HEK293 (cell line): ENCODE results near the gene CDYL.
A peak's percentile ranks its signal among the peaks of the same experiment; 100 is the strongest.

ENCODE experiments used
- CTCF ChIA-PET: fragments of 350-600 bp; formaldehyde crosslinking; extraction: SDS; loops from one replicate; lab custom pipeline; 2021; ENCODE audit warnings: antibody characterized with exemption; lab: Yijun Ruan, JAX
- POLR2A ChIA-PET: fragments of 300-600 bp; formaldehyde crosslinking; extraction: SDS; loops from one replicate; lab custom pipeline; 2020; ENCODE audit warnings: antibody characterized with exemption, inconsistent platforms; lab: Yijun Ruan, JAX
- H3K27ac ChIP-seq: fragments of 200-500 bp; sonication (Bioruptor generic); 2 replicates; pipeline ENCODE4 v1.5.1; 2014; ENCODE audit warnings: low read depth, low read length, control low read depth, inconsistent platforms; ENCODE audit errors: extremely low read depth
- H3K36me3 ChIP-seq, 2 experiments: fragments of 200-500 bp in 1 of 2; sonication (Bioruptor generic) in 1 of 2; 1 replicate in 1 of 2; 2 replicates in 1 of 2; pipeline ENCODE4 v1.5.1; 2014 to 2017; ENCODE audit warnings: inconsistent platforms in 2 of 2, low read length in 2 of 2; ENCODE audit not compliant: control insufficient read depth in 2 of 2, insufficient read depth in 1 of 2
- H3K4me1 ChIP-seq: fragments of 200-500 bp; sonication (Bioruptor generic); 2 replicates; pipeline ENCODE4 v1.5.1; 2014; ENCODE audit warnings: mild to moderate bottlenecking, low read length, inconsistent platforms; ENCODE audit not compliant: control insufficient read depth, insufficient read depth
- H3K4me3 ChIP-seq: 2 replicates; pipeline ENCODE4 v1.5.1; 2011; ENCODE audit warnings: low read depth, mild to moderate bottlenecking, control low read depth, low read length, moderate library complexity
- H3K9me3 ChIP-seq: fragments of 200-500 bp; sonication (Bioruptor generic); 2 replicates; pipeline ENCODE4 v1.5.1; 2014; ENCODE audit warnings: low read depth, low read length, inconsistent platforms; ENCODE audit not compliant: control insufficient read depth, insufficient read depth
- FEZF1 ChIP-seq: fragments of 450-650 bp; formaldehyde crosslinking; IDR thresholded peaks from 2 replicates; pipeline ENCODE4 v1.5.1; 2016; ENCODE audit warnings: missing biosample characterization, missing genetic modification characterization
- OVOL3 ChIP-seq: fragments of 450-650 bp; formaldehyde crosslinking; IDR thresholded peaks from 2 replicates; pipeline ENCODE4 v1.5.1; 2016; ENCODE audit warnings: missing biosample characterization, missing genetic modification characterization
- TCF7L2 ChIP-seq: IDR thresholded peaks from 2 replicates; pipeline ENCODE4 v1.6.1; 2011; ENCODE audit warnings: low read depth, mild to moderate bottlenecking, inconsistent platforms, low read length, moderate library complexity, borderline replicate concordance
- ZBTB17 ChIP-seq: fragments of 450-650 bp; formaldehyde crosslinking; IDR thresholded peaks from 2 replicates; pipeline ENCODE4 v1.5.1; 2016; ENCODE audit warnings: missing biosample characterization, missing genetic modification characterization
- ZEB2 ChIP-seq: fragments of 450-650 bp; formaldehyde crosslinking; IDR thresholded peaks from 2 replicates; pipeline ENCODE4 v1.5.1; 2016; ENCODE audit warnings: missing biosample characterization, missing genetic modification characterization
- ZNF157 ChIP-seq: fragments of 450-650 bp; formaldehyde crosslinking; IDR thresholded peaks from 2 replicates; pipeline ENCODE4 v1.5.1; 2016; ENCODE audit warnings: missing biosample characterization, missing genetic modification characterization
- ZNF202 ChIP-seq: fragments of 450-650 bp; formaldehyde crosslinking; IDR thresholded peaks from 2 replicates; pipeline ENCODE4 v1.5.1; 2016; ENCODE audit warnings: missing biosample characterization, missing genetic modification characterization, borderline replicate concordance
- ZNF239 ChIP-seq: fragments of 450-650 bp; formaldehyde crosslinking; IDR thresholded peaks from 2 replicates; pipeline ENCODE4 v1.5.1; 2016; ENCODE audit warnings: missing biosample characterization, missing genetic modification characterization
- ZNF274 ChIP-seq, 2 experiments: fragments of 200-500 bp in 1 of 2; fragments of 450-650 bp in 1 of 2; sonication (Bioruptor generic) in 1 of 2; formaldehyde crosslinking in 1 of 2; IDR thresholded peaks; 2 replicates each; pipeline versions ENCODE4 v1.5.1 to v1.6.1; 2014 to 2016; ENCODE audit warnings: borderline replicate concordance in 1 of 2, inconsistent platforms in 1 of 2, low read length in 1 of 2, missing biosample characterization in 1 of 2, missing genetic modification characterization in 1 of 2
- ZNF350 ChIP-seq: fragments of 450-650 bp; formaldehyde crosslinking; IDR thresholded peaks from 2 replicates; pipeline ENCODE4 v1.5.0; 2017; ENCODE audit warnings: missing biosample characterization, mild to moderate bottlenecking, missing genetic modification characterization
- ZNF416 ChIP-seq: fragments of 450-650 bp; formaldehyde crosslinking; IDR thresholded peaks from 2 replicates; pipeline ENCODE4 v1.5.1; 2016; ENCODE audit warnings: missing biosample characterization, missing genetic modification characterization
- ZNF48 ChIP-seq: fragments of 450-650 bp; formaldehyde crosslinking; IDR thresholded peaks from 2 replicates; pipeline ENCODE4 v1.5.1; 2016; ENCODE audit warnings: missing biosample characterization, missing genetic modification characterization
- ZNF488 ChIP-seq: fragments of 450-650 bp; formaldehyde crosslinking; IDR thresholded peaks from 2 replicates; pipeline ENCODE4 v1.5.1; 2016; ENCODE audit warnings: missing biosample characterization, missing genetic modification characterization
- ZNF549 ChIP-seq: fragments of 450-650 bp; IDR thresholded peaks from 2 replicates; pipeline ENCODE4 v1.5.1; 2018; ENCODE audit warnings: missing biosample characterization, missing genetic modification characterization, mild to moderate bottlenecking, inconsistent platforms, moderate library complexity
- ZNF596 ChIP-seq: fragments of 450-650 bp; IDR thresholded peaks from 2 replicates; pipeline ENCODE4 v1.5.0; 2018; ENCODE audit warnings: missing biosample characterization, mild to moderate bottlenecking, missing genetic modification characterization, moderate library complexity
- ZNF623 ChIP-seq: fragments of 450-650 bp; formaldehyde crosslinking; IDR thresholded peaks from 2 replicates; pipeline ENCODE4 v1.5.1; 2016; ENCODE audit warnings: missing biosample characterization, missing genetic modification characterization
- TF ChIP-seq, protein P1 (sequence below): fragments of 450-650 bp; formaldehyde crosslinking; IDR thresholded peaks from 2 replicates; pipeline ENCODE4 v1.5.1; 2016; ENCODE audit warnings: missing biosample characterization, missing genetic modification characterization, low read depth
- TF ChIP-seq, protein P2 (sequence below): fragments of 450-650 bp; formaldehyde crosslinking; IDR thresholded peaks from 2 replicates; pipeline ENCODE4 v1.5.1; 2017; ENCODE audit warnings: missing biosample characterization, missing genetic modification characterization
- TF ChIP-seq, protein P3 (sequence below): fragments of 450-650 bp; formaldehyde crosslinking; IDR thresholded peaks from 2 replicates; pipeline ENCODE4 v1.5.1; 2016; ENCODE audit warnings: missing biosample characterization, missing genetic modification characterization

Gene CDYL

GRCh38 chr6:4774296-4774695 lies 1.9 kb upstream of the CDYL start:
- POLR2A ChIA-PET, result no interaction called here
- H3K36me3 ChIP-seq, result no peaks in the 10 kb centered on the region
- CTCF ChIA-PET, result interaction anchor here (0.9 to 1.2 kb wide), 2 partner anchors 26 to 32 kb away, joined by 3 to 5 read pairs; no protein-coding TSS in a partner anchor
- H3K4me1 ChIP-seq, result no peaks in the 10 kb centered on the region
- no peaks in the 10 kb centered on the region for H3K9me3 ChIP-seq
- no peak overlapping the region for H3K27ac ChIP-seq
- no peak overlapping the region for H3K4me3 ChIP-seq
- TF ChIP-seq, protein P1, sequence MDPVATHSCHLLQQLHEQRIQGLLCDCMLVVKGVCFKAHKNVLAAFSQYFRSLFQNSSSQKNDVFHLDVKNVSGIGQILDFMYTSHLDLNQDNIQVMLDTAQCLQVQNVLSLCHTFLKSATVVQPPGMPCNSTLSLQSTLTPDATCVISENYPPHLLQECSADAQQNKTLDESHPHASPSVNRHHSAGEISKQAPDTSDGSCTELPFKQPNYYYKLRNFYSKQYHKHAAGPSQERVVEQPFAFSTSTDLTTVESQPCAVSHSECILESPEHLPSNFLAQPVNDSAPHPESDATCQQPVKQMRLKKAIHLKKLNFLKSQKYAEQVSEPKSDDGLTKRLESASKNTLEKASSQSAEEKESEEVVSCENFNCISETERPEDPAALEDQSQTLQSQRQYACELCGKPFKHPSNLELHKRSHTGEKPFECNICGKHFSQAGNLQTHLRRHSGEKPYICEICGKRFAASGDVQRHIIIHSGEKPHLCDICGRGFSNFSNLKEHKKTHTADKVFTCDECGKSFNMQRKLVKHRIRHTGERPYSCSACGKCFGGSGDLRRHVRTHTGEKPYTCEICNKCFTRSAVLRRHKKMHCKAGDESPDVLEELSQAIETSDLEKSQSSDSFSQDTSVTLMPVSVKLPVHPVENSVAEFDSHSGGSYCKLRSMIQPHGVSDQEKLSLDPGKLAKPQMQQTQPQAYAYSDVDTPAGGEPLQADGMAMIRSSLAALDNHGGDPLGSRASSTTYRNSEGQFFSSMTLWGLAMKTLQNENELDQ (tag by site-specific recombination), result no peak
- TF ChIP-seq TCF7L2 (no peak), OVOL3 (no peak), ZNF239 (tag by site-specific recombination) (no peak), ZBTB17 (tag by site-specific recombination) (no peak), FEZF1 (no peak), ZNF623 (no peak)

DNA sequence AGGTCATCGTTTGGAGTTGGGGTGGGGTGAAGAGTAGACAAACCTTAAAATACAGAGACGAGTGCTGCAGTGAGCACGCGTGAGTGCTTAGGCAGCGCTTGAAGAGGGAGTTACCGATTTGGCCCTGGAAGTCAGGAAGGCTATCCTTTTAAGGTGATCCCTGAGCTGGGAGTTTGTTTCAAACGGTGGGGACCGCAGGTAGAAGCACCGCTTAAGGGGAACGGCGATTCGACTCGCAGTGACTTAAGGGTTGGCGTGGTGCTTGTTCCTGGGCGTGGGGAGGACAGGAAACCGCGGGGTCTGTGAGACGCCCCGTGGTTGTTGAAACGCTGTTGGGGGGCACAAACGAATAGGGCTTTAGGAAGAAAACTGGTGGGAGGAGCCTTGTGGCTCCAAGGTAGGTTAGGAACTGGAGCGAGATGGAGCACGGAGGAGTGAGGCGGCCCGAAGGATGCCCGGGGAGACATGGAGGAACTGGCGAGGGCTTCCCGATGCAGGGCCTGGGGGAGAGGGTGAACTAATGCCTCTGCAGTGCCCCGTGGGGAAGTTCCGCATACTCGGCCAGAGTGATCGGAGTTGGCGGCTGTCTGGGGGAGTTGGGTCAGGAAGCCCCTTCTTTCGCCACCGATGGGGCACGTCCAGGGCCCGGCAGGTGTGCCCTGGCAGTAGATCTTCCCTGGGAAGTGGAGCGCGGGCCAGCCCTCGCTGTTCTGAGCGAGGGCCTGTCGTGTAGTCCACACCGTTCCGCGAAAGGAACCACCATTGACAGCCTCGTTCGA lies 1.3 kb upstream of the CDYL start:
- no peaks in the 10 kb centered on the region for H3K4me1 ChIP-seq
- no peak overlapping the region for H3K27ac ChIP-seq
- no peak for TF ChIP-seq ZNF157
- TF ChIP-seq ZNF202 (tag by site-specific recombination), result 0 out of 2 replicates have a peak, but pooled peaks have one; percentile 29
- TF ChIP-seq ZNF350 (tag by site-specific recombination), result no peak
- TF ChIP-seq ZNF549 (tag by site-specific recombination), result no peak
- TF ChIP-seq, protein P2, sequence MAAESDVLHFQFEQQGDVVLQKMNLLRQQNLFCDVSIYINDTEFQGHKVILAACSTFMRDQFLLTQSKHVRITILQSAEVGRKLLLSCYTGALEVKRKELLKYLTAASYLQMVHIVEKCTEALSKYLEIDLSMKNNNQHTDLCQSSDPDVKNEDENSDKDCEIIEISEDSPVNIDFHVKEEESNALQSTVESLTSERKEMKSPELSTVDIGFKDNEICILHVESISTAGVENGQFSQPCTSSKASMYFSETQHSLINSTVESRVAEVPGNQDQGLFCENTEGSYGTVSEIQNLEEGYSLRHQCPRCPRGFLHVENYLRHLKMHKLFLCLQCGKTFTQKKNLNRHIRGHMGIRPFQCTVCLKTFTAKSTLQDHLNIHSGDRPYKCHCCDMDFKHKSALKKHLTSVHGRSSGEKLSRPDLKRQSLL (tag by site-specific recombination), result no peak
- TF ChIP-seq ZNF488 (tag by site-specific recombination), result no peak
- TF ChIP-seq ZNF416, result 0 out of 2 replicates have a peak, but pooled peaks have one; percentile 22
- TF ChIP-seq ZNF596 (tag by site-specific recombination), result 0 out of 2 replicates have a peak, but pooled peaks have one; percentile 13
- TF ChIP-seq ZNF274 (IDR thresholded peaks at IDR 0.05; ENCODE audit: low read length), result no peak
- TF ChIP-seq ZNF274 (tag by site-specific recombination; IDR thresholded peaks at IDR 0.05; ENCODE audit: borderline replicate concordance), result no peak
- TF ChIP-seq, protein P3, sequence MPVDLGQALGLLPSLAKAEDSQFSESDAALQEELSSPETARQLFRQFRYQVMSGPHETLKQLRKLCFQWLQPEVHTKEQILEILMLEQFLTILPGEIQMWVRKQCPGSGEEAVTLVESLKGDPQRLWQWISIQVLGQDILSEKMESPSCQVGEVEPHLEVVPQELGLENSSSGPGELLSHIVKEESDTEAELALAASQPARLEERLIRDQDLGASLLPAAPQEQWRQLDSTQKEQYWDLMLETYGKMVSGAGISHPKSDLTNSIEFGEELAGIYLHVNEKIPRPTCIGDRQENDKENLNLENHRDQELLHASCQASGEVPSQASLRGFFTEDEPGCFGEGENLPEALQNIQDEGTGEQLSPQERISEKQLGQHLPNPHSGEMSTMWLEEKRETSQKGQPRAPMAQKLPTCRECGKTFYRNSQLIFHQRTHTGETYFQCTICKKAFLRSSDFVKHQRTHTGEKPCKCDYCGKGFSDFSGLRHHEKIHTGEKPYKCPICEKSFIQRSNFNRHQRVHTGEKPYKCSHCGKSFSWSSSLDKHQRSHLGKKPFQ (tag by site-specific recombination), result no peak
- no peak for TF ChIP-seq ZEB2
- no peak for TF ChIP-seq ZNF48 (tag by site-specific recombination)
- ChIA-PET CTCF (interaction anchor here (1.2 kb wide), 1 partner anchor 25 kb away, joined by 5 read pairs; no protein-coding TSS in a partner anchor), POLR2A (interaction anchor here (1.4 to 3.1 kb wide), 2 partner anchors 11 to 229 kb away, joined by 4 to 17 read pairs; partner anchors contain the start of gene RPP40)
- no peaks in the 10 kb centered on the region for H3K9me3 ChIP-seq
- H3K36me3 ChIP-seq, result no peaks in the 10 kb centered on the region
- H3K4me3 ChIP-seq, result peak overlapping the region; percentile 31
